ELF-1 (cell line): ENCODE data around the gene CDIPT.
"Not testable (repeated sequence)": the region's sequence is repeated elsewhere in the genome, so short reads cannot be mapped to it uniquely, and the experiment has no call there.

ENCODE experiments used
- DNase-seq: peaks from one replicate; pipeline ENCODE4 v3.0.0-alpha.2; 2016; ENCODE audit warnings: low read depth, low spot score

CDIPT gene

GRCh38 chr16:29896841-29897240 is 33.8 kb upstream of the CDIPT start:
- no peak for DNase-seq

GRCh38 chr16:29894352-29894751 is 31.3 kb upstream of the CDIPT start:
- no peak for DNase-seq

- DNase-seq = no peak
Observed at GRCh38 chr16:29893553-29893952, 30.5 kb upstream of the CDIPT start.

- no peak for DNase-seq
Observed at GRCh38 chr16:29892458-29892813, 29.4 kb upstream of the CDIPT start.

GRCh38 chr16:29891525-29892457 is 28.8 kb upstream of the CDIPT start:
- no peak for DNase-seq

- not testable (repeated sequence) for DNase-seq
Observed at GRCh38 chr16:29889372-29889771, 26.3 kb upstream of the CDIPT start.

- no peak for DNase-seq
Observed at GRCh38 chr16:29883987-29884386, 21.0 kb upstream of the CDIPT start.

- DNase-seq = no peak
Observed at GRCh38 chr16:29881050-29881449, 18.0 kb upstream of the CDIPT start.

GRCh38 chr16:29878172-29878571 is 15.1 kb upstream of the CDIPT start:
- DNase-seq = no peak

GRCh38 chr16:29877266-29877961 is 14.4 kb upstream of the CDIPT start:
- peak; percentile 100 for DNase-seq

GRCh38 chr16:29876594-29877249 is 13.7 kb upstream of the CDIPT start:
- peak; percentile 41 for DNase-seq

- peak; percentile 10 for DNase-seq
Observed at GRCh38 chr16:29876217-29876593, 13.2 kb upstream of the CDIPT start.

- DNase-seq = no peak
Observed at GRCh38 chr16:29875206-29875605, 12.2 kb upstream of the CDIPT start.

- DNase-seq = no peak
Observed at GRCh38 chr16:29873319-29873718, 10.3 kb upstream of the CDIPT start.

GRCh38 chr16:29871822-29872546 is 9.0 kb upstream of the CDIPT start:
- no peak for DNase-seq

GRCh38 chr16:29869067-29869466 is 6.0 kb upstream of the CDIPT start:
- DNase-seq = not testable (repeated sequence)

- DNase-seq = no peak
Observed at GRCh38 chr16:29868396-29869009, 5.5 kb upstream of the CDIPT start.

GRCh38 chr16:29864205-29864604 is 1.2 kb upstream of the CDIPT start:
- DNase-seq = no peak

GRCh38 chr16:29863669-29863984 is 601 bp upstream of the CDIPT start:
- no peak for DNase-seq

- peak; percentile 47 for DNase-seq
Observed at GRCh38 chr16:29862383-29862883, 593 bp downstream of the CDIPT start.

GRCh38 chr16:29860218-29860617 is 2.8 kb downstream of the CDIPT start:
- peak; percentile 73 for DNase-seq
